ENCODE data around the gene CADPS2.

GRCh38 chr7:122520971-122521555 lies 365.2 kb downstream of the CADPS2 start:
- TF ChIP-seq CTCF (IDR thresholded peaks at IDR 0.05; ENCODE audit: insufficient read depth, low read length) (no peak), GABPA (IDR thresholded peaks at IDR 0.05; ENCODE audit: low read depth) (no peak), REST (IDR thresholded peaks at IDR 0.05; ENCODE audit: insufficient replicate concordance, low read depth) (no peak), POLR2AphosphoS5 (IDR thresholded peaks at IDR 0.05; ENCODE audit: low read depth) (no peak), SPI1 (IDR thresholded peaks at IDR 0.05; ENCODE audit: borderline replicate concordance, low read depth) (no peak)

All from HL-60 (cell line).